KOPT-K1 (cell line): Measurements from ENCODE around the gene CORO7.

Source experiments
- H3K27ac ChIP-seq: fragments of 200-600 bp; sonication (generic); 2 replicates; pipeline ENCODE4 v1.5.1; 2016; ENCODE audit warnings: antibody characterized with exemption, mild to moderate bottlenecking, low read depth, low read length; ENCODE audit not compliant: poor library complexity, severe bottlenecking
- H3K36me3 ChIP-seq: fragments of 200-600 bp; sonication (generic); 2 replicates; pipeline ENCODE4 v1.5.1; 2017; ENCODE audit warnings: antibody characterized with exemption, mild to moderate bottlenecking, low read length, moderate library complexity; ENCODE audit not compliant: insufficient read depth
- H3K9me3 ChIP-seq: fragments of 200-600 bp; sonication (generic); 2 replicates; pipeline ENCODE4 v1.5.1; 2017; ENCODE audit warnings: antibody characterized with exemption, low read length, mild to moderate bottlenecking; ENCODE audit not compliant: insufficient read depth, poor library complexity, severe bottlenecking

Gene CORO7

DNA sequence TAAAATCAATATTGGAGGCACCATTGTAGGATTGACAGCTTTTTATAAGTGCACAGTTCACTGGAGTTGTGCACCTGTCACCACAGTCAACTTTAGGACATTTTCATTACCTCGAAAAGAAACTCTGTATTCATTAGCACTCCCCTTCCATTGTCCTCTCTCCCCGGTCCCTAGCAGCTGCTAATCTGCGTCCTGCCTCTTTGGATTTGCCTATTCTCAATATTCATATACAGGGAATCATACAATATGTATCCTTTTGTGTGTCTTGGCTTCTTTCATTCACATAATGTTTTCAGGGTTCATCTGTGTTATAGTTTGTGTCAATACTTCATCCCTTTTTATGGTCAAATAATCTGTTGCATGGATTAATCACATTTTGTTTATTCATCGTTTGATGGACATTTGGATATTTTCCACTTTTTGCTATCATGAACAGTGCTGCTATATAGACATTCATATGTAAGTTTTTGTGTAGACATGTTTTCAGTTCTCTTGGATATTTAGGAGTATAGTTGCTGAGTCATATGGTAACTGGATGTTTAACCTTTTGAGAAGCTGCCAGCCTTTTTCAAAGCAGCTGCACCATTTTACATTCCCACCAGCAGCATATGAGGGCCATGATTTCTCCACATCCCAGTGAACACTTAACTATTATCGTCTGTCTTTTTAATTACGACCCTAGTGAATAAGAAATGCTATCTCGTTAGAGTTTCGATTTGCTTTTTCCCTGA, 19.1 kb upstream of the CORO7 start:
- Histone ChIP-seq H3K9me3 (no peaks in the 10 kb centered on the region), H3K36me3 (peaks cover 97% of the 10 kb centered on the region), H3K27ac (no peak overlapping the region)

DNA sequence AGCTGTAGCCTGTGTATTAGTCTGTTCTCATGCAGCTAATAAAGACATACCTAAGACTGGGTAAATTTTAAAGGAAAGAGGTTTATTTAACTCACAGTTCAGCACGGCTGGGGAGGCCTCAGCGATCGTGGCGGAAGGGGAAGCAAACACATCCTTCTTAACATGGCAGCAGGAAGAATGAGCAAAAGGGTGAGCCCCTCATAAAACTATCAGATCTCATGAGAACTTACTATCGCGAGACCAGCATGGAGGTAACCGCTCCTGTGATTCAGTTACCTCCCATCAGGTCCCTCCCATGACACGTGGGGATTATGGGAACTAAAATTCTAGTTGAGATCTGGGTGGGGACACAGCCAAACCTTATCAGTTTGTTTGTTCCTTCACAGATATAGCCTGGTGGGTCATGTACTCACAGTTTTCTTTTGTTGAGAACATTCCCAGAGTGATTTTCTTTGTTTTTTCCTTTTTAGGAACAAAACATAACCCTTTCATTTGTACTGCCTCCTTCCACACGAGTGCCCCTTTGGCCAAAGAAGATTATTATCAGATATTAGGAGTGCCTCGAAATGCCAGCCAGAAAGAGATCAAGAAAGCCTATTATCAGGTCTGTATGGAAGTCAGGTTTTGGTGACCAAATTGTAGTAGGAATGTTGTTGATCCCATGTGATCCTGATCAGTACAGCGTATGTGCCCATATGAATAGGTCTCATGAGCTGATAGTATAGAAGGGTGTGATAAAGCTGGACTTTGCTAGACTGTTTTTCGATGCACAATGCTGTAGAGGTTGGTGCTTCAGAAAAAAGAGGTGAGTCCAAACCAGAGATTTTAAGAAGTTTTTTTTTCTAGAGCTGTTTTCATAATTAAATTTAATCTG, 17.8 kb upstream of the CORO7 start:
- Histone ChIP-seq H3K9me3 (no peaks in the 10 kb centered on the region), H3K27ac (no peak overlapping the region), H3K36me3 (peaks cover 96% of the 10 kb centered on the region)

DNA sequence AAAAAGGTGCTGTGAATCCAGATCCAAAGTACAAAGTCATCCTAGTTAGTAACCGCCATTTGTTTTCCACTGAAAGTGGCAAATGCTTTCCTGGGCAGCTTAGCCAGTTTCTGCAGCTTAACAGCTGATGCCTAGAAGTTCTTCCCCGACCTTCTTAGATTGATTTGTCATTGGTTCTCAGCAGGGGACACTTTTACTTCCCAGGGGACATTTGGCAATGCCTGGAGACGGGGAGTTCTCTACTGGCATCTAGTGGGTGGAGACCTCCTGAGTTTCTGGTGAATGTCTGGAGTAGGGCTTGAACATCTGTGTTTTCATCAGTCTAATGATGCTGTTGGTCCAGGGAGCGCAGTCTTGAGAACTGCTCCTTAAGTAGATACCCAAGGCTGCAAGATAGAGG, 16.8 kb upstream of the CORO7 start:
- H3K36me3 ChIP-seq = peaks cover 94% of the 10 kb centered on the region

DNA sequence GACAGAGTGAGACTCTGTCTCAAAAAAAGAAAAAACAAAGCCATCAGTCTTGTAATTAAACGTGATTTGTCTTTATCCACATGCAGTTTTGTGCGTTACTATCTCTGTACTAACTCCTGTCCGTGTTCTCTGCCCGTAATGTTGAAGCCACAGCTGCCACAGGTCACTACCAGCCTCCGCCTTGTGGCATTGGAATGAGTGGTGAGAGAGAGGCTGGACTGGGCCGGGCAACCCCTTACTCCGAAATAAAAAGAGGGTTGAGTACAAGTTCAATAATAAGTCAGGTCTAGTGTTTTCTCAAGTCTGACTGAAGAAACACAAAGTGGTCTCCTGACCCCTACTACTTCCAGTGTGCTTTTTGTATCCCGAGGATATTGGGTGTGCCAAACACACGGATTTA, 14.6 kb upstream of the CORO7 start:
- Histone ChIP-seq H3K36me3 (peaks cover 79% of the 10 kb centered on the region), H3K27ac (no peak overlapping the region)

More for the DNA sequence above, 16.8 kb upstream of the CORO7 start:
- Histone ChIP-seq H3K9me3 (no peaks in the 10 kb centered on the region), H3K27ac (no peak overlapping the region)

DNA sequence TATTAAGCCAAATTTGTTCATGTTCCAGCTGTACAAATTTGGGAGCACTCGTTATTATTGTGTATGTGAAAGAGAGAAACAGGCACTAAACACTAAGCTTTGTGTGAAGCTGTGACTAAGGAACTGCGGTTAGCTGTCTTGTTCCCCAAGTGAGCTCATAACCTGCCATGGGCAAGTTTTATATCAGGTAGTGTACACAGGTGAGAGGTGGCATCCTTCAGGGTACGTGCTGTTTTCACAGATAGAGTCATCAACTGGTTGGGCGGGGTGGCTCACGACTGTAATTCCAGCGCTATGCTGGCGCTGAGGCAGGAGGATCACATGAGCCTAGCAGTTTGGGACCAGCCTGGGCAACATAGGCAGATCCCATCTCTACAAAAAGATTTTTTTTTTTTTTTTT, 12.1 kb upstream of the CORO7 start:
- Histone ChIP-seq H3K36me3 (peaks cover 54% of the 10 kb centered on the region), H3K27ac (no peak overlapping the region), H3K9me3 (no peaks in the 10 kb centered on the region)

More for the DNA sequence above, 14.6 kb upstream of the CORO7 start:
- no peaks in the 10 kb centered on the region for H3K9me3 ChIP-seq

DNA sequence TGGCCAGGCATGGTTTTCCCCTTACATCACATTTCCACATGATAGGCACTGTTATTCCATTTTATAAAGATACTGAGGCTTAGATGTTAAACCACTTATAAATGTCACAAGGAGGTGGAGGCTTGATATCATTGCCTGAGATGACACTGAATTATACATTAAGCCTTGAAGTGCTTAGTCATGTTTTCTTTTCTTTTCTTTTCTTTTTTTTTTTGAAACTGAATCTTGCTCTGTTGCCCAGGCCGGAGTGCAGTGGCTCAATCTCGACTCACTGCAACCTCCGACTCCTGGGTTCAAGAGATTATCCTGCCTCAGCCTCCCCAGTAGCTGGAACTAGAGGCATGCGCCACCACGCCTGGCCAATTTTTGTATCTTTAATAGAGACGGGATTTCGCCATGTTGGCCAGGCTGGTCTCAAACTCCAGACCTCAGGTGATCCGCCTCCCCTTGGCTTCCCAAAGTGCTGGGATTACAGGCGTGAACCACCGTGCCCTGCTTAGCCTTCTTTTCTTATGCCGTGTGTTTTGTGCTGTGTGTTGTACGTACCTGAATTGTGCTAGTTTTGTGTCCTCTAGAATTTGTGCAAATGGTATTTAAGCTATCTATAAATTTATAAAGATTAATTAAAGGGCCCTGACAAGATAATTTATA, 10.5 kb upstream of the CORO7 start:
- H3K27ac ChIP-seq = peak overlapping the region; percentile 96

DNA sequence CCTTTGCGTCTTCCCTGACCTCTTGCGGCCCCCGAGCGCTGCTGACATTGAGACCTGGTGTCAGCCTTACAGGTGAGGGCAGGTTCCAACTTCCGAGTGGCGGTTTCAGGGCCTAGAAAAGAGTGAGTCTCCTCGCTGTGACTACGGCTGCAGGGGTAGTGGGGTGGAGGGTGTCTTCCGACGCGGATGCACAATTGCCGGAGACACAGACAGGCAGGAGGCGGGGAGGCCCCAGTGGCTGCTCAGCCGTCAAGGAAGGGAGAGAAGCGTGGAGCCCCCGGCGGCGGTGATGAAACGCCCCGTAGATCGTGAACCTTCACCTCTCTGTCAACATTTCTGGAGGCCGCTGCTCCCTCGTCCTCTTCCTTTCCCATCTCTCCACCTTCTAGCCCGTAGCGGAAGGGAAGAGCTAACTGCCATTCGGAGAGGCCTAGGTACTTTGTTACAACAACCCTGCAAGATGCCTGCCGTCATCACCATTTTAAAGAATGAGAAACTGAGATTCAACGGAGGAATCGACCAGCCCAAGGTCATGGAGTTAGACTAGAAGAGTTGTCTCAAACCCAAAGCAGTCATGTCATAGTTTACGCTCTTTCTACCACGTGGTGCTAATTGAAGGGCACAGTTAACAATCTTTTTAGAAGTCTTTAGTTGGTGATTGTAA, 9.8 kb upstream of the CORO7 start:
- Histone ChIP-seq H3K27ac (peak overlapping the region; percentile 96), H3K36me3 (peaks cover 33% of the 10 kb centered on the region), H3K9me3 (no peaks in the 10 kb centered on the region)

More for the DNA sequence above, 10.5 kb upstream of the CORO7 start:
- H3K36me3 ChIP-seq = peaks cover 40% of the 10 kb centered on the region
- no peaks in the 10 kb centered on the region for H3K9me3 ChIP-seq

DNA sequence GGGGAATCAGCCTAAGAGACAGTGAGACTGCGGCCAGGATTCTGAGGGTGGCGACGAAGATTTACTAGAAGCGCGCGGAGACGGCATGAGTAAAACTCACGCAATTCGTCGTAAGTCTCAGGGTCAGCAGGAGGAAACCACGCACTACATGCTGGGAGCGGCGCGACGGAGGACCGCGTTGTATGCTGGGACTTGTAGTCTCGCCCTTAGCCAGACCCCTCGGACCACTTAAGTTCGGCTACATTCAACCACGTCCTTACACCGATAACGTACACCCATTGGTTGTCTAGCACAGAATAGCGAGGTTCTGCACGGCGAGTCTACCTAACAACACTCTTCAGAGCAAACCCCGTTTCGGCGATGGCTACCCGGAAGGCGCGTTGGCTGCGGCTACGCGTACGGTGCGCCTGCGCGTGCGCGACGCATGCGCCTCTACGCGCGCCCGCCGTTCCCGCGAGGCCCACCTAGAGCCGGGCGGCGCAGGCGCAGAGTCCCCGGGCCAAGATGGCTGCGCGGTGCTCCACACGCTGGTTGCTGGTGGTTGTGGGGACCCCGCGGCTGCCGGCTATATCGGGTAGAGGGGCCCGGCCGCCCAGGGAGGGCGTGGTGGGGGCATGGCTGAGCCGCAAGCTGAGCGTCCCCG, 9.1 kb upstream of the CORO7 start, which contains the start of gene DNAJA3:
DNAJA3 (plus strand) TSS at position 491 of the 643 bp plus-strand sequence; CDS start at position 505, 14 bp downstream.
- Histone ChIP-seq H3K27ac (peak within 1 kb of the TSS; percentile 96), H3K36me3 (peaks cover 27% of the 10 kb centered on the region), H3K9me3 (no peaks in the 10 kb centered on the region)

DNA sequence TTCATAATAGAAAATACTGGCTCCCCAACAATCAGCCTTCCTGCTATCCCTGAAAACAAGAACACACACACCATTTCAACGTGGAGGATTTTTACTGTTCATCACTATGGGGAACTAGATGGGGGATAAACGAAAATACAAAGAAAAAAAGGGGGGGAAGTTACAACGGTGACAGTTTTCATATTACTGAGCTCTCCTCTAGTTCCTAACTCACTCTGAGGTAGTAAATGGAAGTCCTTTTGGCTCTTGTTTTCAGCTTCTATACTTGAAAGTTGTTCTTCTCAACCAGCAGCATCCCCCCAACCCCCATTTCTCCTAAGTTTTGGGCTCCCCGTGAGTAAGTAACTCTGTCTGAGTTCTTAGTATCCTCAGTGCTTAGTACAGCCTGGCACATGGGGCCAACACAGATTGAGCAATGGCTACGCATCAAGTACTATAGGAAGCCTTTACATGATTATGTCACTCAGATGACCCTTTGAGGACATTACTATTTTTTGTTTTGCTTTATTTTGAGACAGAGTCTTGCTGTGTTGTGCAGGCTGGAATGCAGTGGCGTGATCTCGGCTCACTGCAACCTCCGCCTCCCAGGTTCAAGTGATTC, 4.2 kb upstream of the CORO7 start:
- no peak overlapping the region for H3K27ac ChIP-seq
- no peaks in the 10 kb centered on the region for H3K9me3 ChIP-seq
- H3K36me3 ChIP-seq = no peaks in the 10 kb centered on the region

DNA sequence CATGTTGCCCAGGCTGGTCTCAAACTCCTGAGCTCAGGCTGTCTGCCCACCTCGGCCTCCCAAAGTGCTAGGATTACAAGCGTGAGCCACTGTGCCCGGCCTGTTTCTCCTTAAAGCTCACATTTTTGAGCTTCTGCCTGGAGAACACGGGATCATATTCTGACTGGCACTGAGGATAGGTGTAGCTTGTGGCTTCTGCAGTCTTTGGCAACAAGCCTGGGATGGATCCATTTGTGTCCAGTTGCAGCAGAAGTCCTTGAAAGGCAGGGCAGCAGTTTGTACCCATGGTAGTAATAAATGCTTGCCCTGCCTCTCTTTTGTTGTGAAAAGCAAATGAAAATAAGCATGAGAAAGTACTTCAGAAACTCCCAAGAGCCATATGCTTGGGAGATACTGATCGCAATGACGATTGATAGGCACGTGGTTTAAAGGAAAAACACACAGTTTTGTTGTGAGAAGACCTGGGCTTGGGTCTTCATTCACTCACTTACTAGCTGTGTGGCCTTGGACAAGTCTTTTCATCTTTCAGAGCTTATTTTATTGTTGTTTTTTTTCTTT, 3.1 kb upstream of the CORO7 start:
- Histone ChIP-seq H3K9me3 (no peaks in the 10 kb centered on the region), H3K27ac (no peak overlapping the region), H3K36me3 (no peaks in the 10 kb centered on the region)

DNA sequence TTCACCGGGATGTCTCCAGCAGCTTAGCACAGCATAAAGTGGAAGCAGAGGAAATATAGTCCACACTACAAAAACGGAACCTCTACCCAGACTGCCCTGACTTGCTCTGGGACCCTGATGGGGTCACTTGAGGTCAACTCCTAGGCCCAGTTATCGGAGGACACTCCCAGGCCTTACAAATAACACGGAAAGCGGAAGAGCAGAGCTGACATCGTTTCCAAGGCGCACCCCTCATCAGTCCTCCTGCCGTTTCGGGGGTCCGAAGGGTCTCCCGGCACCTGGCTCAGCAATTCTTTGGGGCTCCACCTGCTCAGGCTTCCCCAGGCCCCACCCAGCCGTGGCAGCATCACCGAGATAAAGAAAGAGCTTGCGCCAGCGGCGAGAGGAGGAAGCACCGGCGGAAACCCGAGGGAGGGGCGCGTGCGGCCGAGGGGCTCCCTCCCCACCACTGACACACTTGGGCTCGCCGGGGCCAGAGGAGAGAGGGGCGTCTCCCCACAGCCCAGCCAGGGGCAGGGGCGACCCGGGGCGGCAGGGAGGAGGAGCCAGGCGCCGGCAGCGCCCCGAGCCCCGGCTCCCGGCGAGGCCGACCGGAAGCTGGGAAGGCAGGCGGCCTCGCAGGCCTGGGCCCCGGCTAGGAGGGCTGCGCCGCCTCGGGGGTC, 727 bp downstream of the CORO7 start:
- H3K9me3 ChIP-seq = no peaks in the 10 kb centered on the region
- peak overlapping the region; percentile 83 for H3K27ac ChIP-seq
- peaks cover 26% of the 10 kb centered on the region; the same call in 1 of the 2 replicates for H3K36me3 ChIP-seq

DNA sequence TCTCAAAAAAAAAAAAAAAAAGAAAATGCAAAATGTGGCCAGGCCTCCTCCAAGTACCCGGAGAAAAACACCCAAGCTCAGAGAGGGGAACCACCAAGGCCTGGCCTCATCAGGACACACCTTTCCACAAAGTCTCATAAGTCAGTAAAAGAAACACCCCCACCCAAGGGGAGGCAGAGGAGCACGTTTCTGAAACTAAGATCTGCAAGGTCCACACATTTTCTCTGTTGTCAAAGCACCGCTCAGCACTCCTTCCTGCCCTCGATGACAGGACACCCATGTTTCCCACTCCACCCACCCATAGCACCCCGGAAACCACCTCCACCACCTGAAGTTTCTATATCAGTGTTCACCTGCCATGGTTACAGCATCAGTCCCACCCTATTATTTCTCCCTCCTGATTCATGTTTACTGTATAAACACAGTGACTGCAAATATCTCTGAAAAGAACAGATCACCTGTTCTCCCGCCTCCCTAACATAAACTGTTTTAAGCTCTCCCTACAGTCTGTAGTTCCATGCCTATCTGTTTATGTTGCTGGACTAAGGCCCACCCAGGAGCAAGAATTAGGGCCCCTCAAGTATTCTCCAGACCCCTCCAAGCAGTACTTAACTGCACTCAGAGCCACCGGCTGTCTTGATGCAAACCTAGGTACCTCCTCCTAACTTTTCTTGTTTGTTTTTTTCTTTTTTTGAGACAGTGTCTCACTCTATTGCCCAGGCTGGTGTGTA, 2.0 kb downstream of the CORO7 start:
- no peak overlapping the region for H3K27ac ChIP-seq
- peaks cover 39% of the 10 kb centered on the region; the same call in 1 of the 2 replicates for H3K36me3 ChIP-seq
- no peaks in the 10 kb centered on the region for H3K9me3 ChIP-seq

DNA sequence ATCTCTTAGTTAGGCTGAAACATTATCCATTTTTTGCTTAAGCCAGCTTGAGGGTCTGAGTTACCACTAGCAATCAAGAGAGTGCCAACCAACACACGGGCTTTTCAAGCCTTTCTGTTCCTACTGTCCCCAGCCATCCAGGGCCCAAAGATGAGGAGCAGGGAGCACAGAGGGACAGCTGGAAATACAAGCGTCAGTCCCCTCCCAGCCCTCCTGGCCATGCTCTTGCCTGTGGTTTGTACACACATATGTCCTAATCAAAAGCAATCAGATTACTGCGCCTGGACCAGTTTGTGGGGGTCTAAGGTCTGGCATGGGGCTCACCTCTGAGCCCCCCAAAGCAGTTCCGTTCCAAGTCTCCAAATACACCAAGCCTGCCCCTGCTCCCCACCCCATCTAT, 3.5 kb downstream of the CORO7 start:
- Histone ChIP-seq H3K27ac (no peak overlapping the region), H3K9me3 (no peaks in the 10 kb centered on the region), H3K36me3 (peaks cover 54% of the 10 kb centered on the region)
